ENCODE measurements around the gene FCHSD2.
"Not testable (repeated sequence)": the region's sequence is repeated elsewhere in the genome, so short reads cannot be mapped to it uniquely, and the experiment has no call there.

The FCHSD2 gene

DNA sequence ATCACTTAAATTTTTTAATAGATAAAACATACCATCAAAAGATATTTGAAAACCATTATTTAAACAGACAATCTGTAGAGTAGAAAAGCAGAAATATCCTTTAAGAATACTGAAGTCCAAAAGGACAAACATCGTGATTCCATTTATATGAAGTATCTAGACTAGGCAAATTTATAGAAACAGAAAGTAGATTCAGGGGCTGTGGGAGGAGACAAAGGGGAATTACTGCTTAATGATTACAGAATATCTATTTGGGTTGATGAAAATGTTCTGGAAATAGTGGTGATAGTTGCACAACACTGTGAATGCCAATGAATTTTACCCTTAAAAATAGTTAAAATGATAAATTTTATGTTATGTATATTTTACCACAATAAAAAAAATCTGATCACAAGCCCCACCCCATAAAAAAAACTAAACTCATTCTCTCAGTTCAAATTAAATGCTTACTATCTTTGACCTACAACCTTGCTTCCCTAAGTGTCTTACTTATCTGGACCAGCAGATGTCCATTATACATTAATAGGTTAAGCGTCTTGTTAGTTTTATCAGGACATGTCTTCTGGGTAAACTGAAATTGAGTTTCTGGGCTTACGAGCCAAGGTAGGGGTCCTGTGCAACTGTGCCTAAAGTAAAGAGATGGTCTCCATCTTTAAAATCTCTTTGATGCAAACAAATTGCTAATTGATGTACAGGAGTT, 86.3 kb downstream of the FCHSD2 start:
- DNase-seq: no peak

DNA sequence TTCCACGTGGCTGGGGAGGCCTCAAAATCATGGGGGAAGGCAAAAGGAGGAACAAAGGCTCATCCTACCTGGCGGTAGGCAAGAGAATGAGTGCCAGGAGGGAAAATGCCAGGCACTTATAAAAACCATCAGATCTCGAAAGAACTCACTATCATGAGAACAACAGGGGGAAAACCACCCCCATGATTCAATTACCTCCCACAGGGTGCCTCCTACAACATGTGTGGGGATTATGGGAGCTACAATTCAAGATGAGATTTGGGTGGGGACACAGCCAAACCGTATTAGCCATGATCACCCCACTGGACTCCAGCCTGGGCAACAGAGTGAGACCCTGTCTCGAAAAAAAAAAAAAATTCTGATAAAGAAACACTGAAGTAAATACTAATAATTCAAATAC, 87.1 kb downstream of the FCHSD2 start:
- no peak for DNase-seq

DNA sequence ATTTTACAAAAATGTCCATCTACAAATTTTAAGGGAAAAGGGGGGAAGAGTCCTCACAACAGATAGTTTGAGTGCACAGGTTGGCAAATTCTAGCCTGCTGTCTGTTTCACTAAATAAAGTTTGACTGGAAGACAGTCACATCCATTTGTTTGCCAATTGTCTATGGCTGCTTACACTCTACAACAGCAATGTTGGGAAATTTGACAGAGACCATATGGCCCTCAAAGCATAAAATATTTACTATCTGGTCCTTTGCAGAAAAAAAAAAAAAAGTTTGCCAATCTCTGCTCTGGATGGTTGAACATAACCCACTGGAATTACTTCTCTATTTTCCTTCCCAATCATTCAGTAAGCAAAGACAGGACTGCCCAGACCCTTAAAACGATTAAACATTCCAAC, 88.2 kb downstream of the FCHSD2 start:
- no peak for DNase-seq

- no peak for DNase-seq
Observed at GRCh38 chr11:73048446-73048845, 93.7 kb downstream of the FCHSD2 start.

DNA sequence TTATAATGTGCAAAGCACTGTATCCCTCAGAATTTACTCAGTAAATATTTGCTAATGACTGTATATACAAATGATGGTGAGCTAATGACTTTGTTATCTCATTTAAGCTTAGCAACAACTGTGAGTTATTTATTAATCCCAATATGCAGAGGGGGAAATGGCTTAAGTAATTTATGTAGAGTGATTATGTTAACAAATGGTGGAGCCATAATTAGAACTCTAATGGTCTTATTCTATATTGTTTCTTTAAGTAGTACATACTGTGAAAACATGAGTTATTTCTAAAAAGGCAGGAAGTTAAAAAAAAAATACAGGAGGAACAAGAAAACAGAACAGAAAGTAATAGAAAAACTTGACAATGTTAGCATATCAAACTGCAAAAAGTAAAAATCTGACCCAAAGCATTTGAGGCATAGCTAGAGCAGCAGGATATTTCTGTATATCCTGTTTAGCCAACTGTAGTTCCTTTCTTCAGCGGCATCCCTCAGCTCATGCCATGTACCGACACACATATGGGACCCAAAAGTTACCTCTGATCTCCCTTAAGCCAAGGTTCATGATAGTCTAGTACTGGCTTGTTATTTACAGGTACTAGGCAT, 94.2 kb downstream of the FCHSD2 start:
- no peak for DNase-seq

GRCh38 chr11:73040046-73040445, 102.1 kb downstream of the FCHSD2 start:
- no peak for DNase-seq

DNA sequence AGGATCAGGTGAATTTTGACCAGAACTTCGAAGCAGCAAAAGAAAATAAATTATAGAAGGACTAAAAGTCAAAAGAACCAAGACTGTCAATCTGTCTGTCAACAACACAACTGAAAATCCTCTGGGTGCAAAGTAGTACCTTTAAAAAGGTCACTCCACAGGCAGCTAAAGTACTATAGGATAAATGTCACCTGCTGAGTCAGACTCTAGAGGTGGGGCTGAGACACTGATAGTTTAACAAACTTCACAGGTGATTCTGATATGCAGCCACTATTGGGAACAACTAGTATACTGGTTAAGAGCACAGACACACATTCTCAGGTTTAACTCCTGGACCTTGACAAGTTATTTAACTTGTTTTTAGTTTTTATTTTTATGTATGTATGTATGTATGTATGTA, 107.3 kb downstream of the FCHSD2 start:
- DNase-seq: no peak

- DNase-seq: no peak
Observed at GRCh38 chr11:73034331-73034730, 107.8 kb downstream of the FCHSD2 start.

GRCh38 chr11:73030130-73030529, 112.0 kb downstream of the FCHSD2 start:
- no peak for DNase-seq

GRCh38 chr11:73029403-73029802, 112.7 kb downstream of the FCHSD2 start:
- no peak for DNase-seq

DNA sequence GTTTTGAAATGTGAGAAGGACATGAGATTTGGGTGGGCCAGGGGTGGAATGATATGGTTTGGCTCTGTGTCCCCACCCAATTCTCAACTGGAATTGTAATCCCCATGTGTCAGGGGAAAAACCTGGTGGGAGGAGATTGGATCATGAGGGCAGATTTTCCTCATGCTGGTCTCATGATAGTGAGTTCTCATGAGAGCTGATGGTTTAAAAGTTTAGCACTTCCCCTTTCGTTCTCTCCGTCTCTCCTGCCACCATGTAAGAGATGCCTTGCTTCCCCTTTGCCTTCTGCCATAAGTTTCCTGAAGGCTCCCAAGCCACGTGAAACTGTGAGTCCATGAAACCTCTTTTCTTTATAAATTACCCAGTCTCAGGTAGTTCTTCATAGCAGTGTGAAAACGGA, 113.5 kb downstream of the FCHSD2 start:
- no peak for DNase-seq

DNA sequence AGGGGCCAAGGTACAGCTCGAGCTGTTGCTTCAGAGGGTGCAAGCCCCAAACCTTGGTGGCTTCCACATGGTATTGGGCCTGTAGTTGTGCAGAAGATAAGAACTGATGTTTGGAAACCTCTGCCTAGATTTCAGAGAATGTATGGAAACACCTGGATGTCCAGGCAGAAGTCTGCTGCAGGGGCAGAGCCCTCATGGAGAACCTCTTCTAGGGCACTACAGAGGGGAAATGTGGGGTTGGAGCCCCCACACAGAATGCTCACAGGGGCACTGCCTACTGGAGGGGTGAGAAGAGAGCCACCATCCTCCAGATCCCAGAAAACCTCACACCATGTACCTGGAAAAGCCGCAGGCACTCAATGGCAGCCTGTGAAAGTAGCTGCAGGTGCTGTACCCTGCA, 114.3 kb downstream of the FCHSD2 start:
- not testable (repeated sequence) for DNase-seq

DNA sequence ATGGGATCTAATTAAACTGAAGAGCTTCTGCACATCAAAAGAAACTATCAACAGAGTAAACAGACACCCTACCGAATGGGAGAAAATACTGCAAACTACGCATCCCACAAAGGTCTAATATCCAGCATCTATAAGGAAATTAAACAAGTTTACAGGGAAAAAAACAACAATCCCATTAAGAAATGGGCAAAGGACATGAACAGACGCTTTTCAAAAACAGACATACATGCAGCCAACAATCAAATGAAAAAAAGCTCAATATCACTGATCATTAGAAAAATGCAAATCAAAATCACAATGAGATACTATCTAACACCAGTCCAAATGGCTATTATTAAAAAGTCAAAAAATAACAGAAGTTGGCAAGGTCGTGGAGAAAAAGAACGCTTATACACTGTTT, 117.5 kb downstream of the FCHSD2 start:
- no peak for DNase-seq

DNA sequence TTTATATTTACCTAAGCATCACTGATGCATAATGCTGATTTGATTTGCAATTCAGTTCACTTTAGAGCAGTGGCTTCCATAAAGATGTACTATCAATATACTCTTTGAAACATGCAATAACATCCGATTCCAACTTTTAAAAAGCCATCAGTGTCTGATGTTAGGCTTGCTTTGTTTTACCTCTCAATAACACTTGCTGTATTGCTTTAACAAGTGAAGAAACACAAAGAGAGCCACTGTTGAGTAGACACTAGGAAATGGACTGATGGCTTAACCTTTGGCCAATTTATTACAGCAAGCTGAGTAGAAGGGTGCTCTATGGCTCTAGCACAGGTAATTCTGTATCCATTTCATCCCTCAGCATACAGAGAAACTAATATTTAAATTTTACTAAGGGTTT, 122.1 kb downstream of the FCHSD2 start:
- no peak for DNase-seq

DNA sequence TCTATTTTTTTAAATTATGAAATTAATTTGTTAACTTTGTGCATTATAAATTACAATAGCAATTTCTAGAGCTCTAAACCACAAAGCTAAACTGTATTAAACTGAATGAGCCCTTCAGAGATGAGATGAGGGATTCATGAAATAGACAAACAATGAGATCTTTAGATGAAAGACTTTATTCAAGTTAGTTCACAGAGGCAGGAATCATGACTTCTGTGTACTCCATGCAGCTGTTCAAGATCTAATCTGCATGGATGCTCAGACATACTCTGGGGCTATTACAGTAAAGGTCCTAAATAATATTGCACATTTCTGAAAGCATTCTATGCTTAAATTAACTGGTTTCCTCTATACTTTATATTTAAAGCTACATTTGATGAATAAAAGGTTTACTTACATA, 122.7 kb downstream of the FCHSD2 start:
- DNase-seq: no peak

DNA sequence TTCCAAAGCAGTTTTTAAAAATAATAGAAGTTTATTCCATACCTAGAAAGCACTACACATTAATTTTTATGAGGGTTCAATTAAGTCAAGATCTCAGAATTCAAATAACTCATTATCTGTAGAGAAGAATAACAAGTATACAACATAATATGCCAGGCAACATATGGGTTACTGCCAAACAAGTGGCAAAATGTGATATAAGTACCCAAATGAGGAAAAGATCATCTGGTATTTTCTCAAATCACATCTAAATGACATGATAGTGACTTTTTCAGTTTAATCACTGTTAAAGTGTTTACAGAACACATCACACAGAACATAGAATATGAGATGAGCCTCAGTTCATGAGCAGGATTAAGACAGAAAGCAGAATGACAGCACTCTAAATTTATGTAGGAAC, 123.3 kb downstream of the FCHSD2 start:
- DNase-seq: no peak

GRCh38 chr11:73017024-73017751, 124.9 kb downstream of the FCHSD2 start:
- DNase-seq: no peak

- DNase-seq: no peak
Observed at GRCh38 chr11:73013021-73013420, 129.1 kb downstream of the FCHSD2 start.

DNA sequence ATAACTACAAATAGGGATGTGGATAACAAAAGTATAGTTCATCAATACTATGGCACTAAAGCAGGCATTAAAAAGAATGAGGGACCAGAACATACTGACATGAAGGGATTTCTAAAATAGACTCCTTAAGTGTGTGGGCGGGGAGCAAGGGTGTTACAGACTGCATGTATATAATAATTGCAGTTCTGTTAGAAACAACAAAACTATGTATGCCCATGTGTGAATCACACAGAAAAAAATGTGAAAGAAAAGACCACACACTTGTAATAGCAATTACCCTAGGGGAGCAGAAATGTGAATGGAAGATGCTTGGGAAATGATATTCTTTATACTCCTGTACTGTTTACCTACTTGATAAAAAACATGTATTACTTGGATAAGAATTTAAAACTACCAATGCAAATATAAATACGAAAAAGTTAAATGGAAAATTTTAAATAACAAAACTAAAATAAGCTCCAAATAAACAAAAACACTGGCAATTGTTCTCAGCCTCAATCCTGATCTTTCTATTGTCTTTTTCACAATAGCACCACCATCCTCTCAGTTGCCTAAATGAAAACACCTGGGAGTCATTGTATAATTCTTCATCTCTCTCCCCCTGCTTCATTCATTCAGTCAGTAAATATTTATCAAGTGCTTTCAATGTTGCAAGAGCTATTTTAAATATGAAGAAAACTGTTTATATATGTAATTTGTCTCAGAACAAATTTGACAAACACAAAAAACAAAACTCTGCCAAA, 129.8 kb downstream of the FCHSD2 start:
- no peak for DNase-seq

- no peak for DNase-seq
Observed at GRCh38 chr11:73011126-73011817, 130.8 kb downstream of the FCHSD2 start.

- DNase-seq: no peak
Observed at GRCh38 chr11:73009972-73010371, 132.1 kb downstream of the FCHSD2 start.

DNA sequence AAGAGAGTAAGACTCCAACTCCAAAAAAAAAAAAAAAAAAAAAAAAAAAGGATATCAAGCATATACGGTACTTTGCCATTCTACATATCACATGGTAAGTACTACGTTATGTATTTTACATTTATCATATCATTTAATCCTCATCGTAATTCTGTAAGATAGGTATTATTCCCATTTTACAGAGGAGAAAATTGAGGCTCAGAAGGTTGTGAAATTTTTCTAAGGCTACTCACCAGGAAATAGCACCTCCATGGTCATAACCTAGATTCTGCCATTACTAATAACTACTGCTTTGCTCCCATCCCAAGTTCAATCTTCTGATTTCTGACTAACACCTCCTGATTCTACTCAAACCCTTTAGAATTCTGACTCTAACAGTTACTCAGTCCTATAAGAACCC, 138.0 kb downstream of the FCHSD2 start:
- DNase-seq: no peak

DNA sequence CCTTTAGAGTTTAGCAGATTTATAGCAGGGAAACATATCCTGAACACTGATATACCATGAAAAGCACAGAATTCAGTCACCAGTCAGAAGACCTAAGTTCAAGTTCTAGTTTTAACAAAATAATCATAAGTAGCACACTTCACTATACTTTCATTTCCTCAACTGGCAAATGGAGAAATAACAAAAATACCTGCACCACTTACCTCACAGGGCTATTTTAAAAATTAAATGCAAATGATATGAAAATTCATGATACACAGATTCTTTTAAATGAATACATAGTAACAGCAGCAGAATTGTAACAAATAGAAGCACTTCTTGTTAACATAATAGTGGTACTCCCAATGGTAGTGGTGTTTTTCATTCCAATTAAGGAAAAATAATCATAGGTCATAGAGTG, 139.0 kb downstream of the FCHSD2 start:
- no peak for DNase-seq

All from stimulated activated naive CD4-positive, alpha-beta T cell treated with Interleukin-2 at 50 U/mL for 16 hours (primary cell).